ENCODE results near the gene CRIP1.

The CRIP1 gene

GRCh38 chr14:105533811-105534498, 47.3 kb downstream of the CRIP1 start:
- no peak for DNase-seq (ENCODE audit: low spot score)

- DNase-seq (ENCODE audit: low spot score), result no peak
Measured at GRCh38 chr14:105534586-105534985, 47.9 kb downstream of the CRIP1 start.

GRCh38 chr14:105536051-105536450, 49.4 kb downstream of the CRIP1 start:
- no peak for DNase-seq (ENCODE audit: low spot score)

GRCh38 chr14:105536691-105537579, 50.2 kb downstream of the CRIP1 start:
- no peak for DNase-seq (ENCODE audit: low spot score)

- DNase-seq (ENCODE audit: low spot score), result peak; percentile 77
Measured at GRCh38 chr14:105537580-105538474, 51.1 kb downstream of the CRIP1 start.
